GM18507 (cell line): Measurements from ENCODE around the gene ANKRD66.
"Not testable (repeated sequence)": the region's sequence is repeated elsewhere in the genome, so short reads cannot be mapped to it uniquely, and the experiment has no call there.

Experiments used
- DNase-seq: peaks from one replicate; pipeline ENCODE4 v3.0.0; 2011; ENCODE audit warnings: low read depth; ENCODE audit not compliant: insufficient read length; ENCODE audit errors: extremely low spot score
- FAIRE-seq: peaks from 2 replicates; lab custom pipeline; 2011; peaks lifted over from hg19 to GRCh38; lab: Jason Lieb, UNC

ANKRD66 gene

DNA sequence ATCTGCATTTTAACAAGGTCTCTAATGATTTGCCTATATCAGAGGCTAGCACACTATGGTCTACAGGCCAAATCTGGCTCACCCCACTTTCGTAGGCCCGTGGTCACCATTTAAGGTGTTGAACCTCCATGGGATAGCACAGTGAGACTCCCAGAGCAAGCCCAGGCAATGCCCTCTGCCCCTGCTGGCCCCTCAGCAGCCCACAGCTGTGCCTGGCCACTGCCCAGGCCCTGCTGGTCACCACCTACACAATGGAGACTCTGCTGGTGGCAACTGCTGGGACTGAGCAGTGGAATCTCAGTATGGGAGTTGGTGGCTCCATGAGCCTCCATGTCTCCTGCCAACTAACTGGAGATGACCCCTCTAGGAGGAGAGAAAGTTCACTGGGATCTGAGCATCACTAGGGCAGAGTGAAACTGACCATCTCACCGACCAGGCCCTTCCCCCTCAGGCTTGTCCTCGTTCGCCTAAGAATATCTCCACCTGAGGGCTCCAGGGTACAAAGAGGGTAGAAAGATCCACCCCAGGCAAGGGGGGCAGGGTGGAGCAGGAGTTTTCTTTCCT is 2.3 kb downstream of the ANKRD66 start:
- FAIRE-seq = no peak
- DNase-seq = no peak

DNA sequence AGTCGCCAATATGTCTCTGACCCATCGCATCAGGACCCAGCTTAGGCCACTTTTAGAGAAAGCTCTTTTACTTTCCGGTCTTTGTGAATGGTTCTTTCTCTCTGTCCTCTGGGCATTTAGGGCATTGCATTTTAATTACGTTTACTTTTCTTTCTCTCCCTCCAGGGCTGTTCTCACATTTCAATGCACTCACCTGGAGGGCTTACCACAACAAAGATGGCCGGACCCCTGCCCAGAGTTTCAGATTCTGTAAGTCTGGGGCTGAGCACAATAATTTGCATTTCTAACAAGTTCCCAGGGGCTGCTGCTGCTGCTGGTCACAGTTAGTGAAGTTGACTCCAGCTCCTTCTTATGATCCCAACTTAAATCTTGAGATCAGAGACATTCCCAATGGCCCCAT is 3.0 kb downstream of the ANKRD66 start:
- FAIRE-seq = no peak
- DNase-seq = no peak

GRCh38 chr6:46751658-46752057 is 4.9 kb downstream of the ANKRD66 start:
- FAIRE-seq = no peak
- DNase-seq = no peak

DNA sequence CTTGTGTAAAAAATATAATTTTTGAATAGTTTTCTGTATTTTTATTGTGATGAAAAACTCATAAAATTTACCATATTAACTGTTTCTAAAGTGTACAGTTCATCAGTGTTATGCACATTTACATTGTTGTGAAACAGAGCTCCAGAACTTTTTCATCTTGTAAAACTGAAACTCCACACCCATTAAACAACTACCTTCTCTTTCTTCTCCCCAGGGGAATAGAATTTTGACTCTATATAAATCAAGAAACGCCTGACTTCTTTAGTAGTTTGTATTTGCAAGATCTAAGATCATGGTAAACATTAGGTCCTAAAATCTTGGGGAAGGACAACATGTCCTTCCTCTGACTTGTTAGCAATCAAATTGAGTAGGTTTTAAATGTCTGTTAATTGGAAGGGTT is 9.1 kb downstream of the ANKRD66 start:
- DNase-seq = no peak
- no peak for FAIRE-seq

- no peak for DNase-seq
Measured at GRCh38 chr6:46756469-46757213, 9.9 kb downstream of the ANKRD66 start.

DNA sequence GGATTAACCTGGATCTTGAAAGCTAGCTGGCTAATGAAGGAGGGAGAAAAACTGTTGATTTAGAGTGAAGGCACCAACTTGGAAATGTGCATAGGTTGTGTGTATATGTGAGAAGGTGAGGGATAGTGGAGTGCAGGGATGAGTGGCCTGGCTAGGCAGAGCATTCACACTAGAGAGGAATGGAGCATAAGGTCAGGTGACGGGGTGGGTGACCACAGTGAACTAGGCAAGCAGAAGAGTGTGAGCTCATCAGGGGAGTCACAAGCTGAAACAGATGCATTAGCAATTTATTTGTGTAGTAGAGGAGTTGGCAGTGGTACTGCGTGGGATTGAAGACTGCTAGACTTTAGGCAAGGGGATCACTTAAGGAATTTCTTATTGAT is 10.5 kb downstream of the ANKRD66 start:
- DNase-seq = no peak
- FAIRE-seq = no peak

More at GRCh38 chr6:46756469-46757213, 9.9 kb downstream of the ANKRD66 start:
- no peak for FAIRE-seq

DNA sequence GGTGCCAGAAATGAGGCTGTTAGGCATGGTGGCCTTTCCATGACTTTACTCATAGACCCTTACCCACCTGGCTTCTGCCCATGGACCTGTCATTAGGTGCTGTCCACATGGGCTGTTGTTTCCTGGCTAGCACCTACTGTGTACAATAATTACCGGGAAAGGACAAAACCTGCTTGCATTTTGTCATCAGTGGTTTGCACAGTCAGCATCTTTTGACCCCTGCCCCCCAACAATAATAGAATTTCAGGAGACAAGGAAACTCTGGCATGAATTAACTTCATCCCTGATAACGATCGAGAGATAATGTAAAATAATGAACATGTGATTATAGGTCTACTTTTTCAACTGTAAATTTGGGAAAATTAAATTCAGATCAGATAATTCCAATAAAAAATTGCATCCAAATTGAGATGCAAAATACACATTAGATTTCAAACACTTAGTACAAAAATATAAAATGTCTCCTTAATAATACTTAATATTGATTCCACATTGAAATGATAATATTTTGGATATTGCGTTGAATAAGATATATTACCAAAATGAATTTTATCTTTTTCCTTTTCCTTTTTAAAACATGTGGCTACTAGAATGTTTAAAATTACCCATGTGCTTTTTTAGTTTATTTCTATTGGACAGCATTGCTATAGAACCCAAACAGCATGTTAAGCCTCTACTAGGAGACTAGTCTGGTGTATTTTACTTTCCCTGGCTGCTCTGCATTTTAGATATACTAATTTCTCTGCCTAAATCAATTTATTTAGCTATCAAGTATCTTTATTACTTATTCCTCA is 12.4 kb downstream of the ANKRD66 start:
- DNase-seq = no peak
- no peak for FAIRE-seq

- FAIRE-seq (no peak), DNase-seq (no peak)
Measured at GRCh38 chr6:46760925-46761324, 14.2 kb downstream of the ANKRD66 start.

GRCh38 chr6:46763466-46763865 is 16.7 kb downstream of the ANKRD66 start:
- FAIRE-seq = no peak
- DNase-seq = no peak

DNA sequence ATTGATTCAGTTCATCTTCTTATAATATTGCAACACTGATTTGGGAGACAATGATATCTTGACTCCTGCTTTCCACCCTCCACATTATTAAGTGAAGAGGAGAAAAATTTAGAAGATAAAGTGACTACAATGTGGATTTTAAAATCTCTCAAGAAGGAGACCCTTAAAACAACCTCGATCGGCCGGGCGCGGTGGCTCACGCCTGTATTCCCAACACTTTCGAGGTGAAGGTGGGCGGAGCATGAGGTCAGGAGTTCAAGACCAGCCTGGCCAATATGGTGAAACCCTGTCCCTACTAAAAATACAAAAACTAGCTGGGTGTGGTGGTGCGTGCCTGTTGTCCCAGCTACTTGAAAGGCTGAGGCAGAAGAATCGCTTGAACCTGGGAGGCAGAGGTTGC is 17.5 kb downstream of the ANKRD66 start:
- DNase-seq, FAIRE-seq: not testable (repeated sequence)

DNA sequence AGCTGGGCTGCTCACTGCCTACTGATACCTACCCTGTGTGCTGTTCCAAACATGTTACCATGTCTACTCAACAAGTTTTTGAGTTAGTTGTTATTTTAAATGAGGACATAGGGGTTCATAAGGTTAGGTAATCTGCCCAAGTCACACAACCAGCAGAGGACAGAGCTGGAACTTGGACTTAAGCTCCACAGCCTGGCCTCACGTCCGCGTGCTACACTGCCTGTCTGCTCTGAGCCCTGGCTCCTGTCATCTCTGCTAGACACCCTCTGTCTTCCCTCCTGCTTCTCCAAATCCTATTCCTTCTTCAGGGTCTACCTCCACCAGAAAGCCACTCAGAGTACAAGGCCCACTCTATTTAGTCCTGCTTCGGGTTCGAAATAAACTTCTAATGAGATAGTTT is 18.2 kb downstream of the ANKRD66 start:
- DNase-seq = no peak
- FAIRE-seq = no peak

DNA sequence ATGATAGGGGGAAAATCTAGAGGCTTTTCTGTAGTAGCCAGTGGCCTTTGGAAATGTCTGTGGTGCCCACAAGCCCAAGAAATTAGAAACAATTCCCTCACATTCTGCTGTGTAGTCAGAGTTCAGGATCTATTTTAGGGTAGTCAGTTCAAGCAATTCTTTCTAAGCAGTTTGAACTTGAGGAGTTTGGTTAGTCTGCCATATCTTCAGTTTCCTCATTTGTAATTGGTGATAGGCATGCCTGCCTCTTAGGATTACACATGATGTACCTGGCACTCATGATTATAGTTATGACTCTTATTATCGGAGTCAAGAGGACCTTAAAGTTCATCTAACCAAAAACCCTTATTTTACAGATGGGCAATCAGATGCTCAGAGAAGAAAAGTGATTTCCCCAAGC is 25.3 kb downstream of the ANKRD66 start:
- FAIRE-seq (no peak), DNase-seq (no peak)

DNA sequence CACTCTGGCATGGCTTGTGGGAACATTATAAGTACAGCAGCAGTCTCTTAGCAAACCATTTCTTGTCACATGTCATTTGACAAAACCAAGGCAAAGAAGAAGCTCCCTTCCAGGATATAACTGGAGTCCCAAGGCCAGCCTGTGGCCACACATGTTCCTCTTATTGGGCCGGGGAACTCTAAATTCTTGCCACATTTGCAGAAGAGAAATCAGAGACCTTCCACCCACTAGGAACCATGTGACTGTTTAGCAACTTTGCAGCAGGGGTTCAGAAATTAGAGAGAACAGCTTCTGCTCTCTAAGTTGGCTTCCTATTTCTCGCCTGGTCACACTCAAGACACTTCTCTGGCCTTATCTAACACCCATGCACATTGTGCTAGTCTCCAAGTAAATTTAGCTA is 26.0 kb downstream of the ANKRD66 start:
- no peak for DNase-seq

GRCh38 chr6:46773201-46773855 is 26.6 kb downstream of the ANKRD66 start:
- DNase-seq (no peak), FAIRE-seq (no peak)

More for the DNA sequence above, 26.0 kb downstream of the ANKRD66 start:
- no peak for FAIRE-seq

GRCh38 chr6:46774736-46775135 is 28.0 kb downstream of the ANKRD66 start:
- FAIRE-seq, DNase-seq: not testable (repeated sequence)

DNA sequence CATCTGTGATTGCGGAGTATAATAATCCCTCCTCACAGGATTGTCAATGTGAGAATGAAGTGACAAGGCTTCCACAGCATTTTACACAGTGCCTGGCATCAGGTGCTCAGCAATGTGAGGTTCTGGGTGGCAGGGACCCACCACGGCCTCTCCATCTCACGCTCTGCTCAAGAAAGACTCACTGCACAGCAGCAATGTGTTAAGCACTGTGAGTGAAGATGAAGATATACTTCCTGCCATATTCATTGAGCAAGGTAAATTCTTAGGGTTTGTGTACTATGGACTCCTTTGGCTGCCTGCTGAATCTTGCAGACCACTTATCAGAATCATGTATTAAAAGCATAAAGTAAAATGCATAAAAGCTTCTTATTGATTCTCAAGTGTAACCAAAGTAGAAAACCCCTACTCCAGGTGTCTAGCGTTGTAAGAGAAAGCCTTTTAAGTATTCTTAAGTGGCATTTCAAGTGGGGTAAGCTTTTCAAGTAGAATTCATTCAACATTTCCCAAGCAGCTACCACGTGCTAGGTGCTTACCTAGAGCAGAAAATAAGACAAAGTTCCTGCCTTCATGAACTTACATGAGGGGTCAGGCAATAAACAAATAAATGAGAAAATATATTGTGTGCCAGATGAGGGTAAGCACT is 29.5 kb downstream of the ANKRD66 start:
- FAIRE-seq = no peak

DNA sequence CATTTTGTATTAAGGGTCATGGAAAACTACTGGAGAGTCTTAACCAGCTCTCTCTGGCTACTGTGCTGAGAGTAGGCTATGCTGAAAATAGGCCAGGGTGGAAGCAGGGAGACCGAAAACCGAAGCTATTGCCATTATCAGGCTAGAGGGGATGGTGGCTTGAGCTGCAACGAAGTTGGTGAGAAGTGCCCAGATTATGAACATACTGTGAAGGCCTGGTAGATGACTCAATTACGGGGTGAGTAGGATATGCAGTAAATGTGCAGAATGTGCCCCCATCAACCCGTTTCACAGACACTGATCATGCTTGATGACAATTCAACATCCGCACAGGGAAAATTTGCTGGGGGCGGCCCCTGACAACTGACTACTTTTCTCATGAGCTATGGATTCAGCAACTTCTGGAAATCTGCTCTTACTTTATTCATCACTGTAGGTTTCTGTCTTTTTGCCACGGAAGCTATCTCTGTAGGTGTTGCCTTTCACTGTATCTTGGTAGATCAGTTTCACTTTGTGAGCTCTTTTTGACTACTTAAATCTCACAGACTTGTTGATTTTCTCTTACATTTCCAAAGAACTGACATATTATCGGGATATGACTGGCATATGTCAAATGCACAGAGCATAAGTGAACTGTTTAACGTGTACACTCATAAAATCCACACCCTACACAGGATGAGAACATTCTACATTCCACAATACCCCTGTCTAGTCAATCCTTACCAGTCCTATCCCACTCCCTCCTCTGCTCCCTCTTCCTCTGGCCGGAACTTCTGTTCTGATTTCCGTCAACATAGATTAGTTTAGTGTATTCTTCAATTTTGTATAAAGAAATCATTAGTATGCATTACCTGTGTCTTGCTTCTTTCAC is 31.0 kb downstream of the ANKRD66 start:
- FAIRE-seq (no peak), DNase-seq (no peak)

More for the DNA sequence above, 29.5 kb downstream of the ANKRD66 start:
- no peak for DNase-seq

GRCh38 chr6:46781478-46782378 is 35.0 kb downstream of the ANKRD66 start:
- DNase-seq = no peak
- FAIRE-seq = no peak
